H1 (cell line): ENCODE measurements around the gene ADGRG7.
"Not testable (repeated sequence)": the region's sequence is repeated elsewhere in the genome, so short reads cannot be mapped to it uniquely, and the experiment has no call there.

ENCODE experiments used
- CTBP2 ChIP-seq: IDR thresholded peaks from 2 replicates; pipeline ENCODE4 v1.7.0; 2011; ENCODE audit warnings: borderline replicate concordance, mild to moderate bottlenecking, moderate library complexity, mixed read lengths, low read length; ENCODE audit not compliant: insufficient read depth, insufficient read length
- CTCF ChIP-seq, 3 experiments: IDR thresholded peaks; 1 replicate in 2 of 3; 2 replicates in 1 of 3; pipeline versions ENCODE4 v1.5.1 to v1.6.1; 2011; ENCODE audit warnings: low read length in 3 of 3, mild to moderate bottlenecking in 3 of 3, inconsistent platforms in 2 of 3, low read depth in 1 of 3, moderate library complexity in 1 of 3; ENCODE audit not compliant: insufficient read depth in 1 of 3; ENCODE audit errors: control extremely low read depth in 1 of 3
- EZH2 ChIP-seq: fragments of 200-600 bp; sonication (generic); IDR thresholded peaks from 2 replicates; pipeline ENCODE4 v1.7.1; 2012; ENCODE audit warnings: low read depth, mild to moderate bottlenecking, moderate library complexity, low read length, inconsistent platforms; ENCODE audit not compliant: severe bottlenecking
- POLR2A ChIP-seq, 2 experiments: IDR thresholded peaks; 1 replicate in 1 of 2; 2 replicates in 1 of 2; pipeline ENCODE4 v1.6.1; 2011; ENCODE audit warnings: low read depth in 2 of 2, low read length in 2 of 2, mild to moderate bottlenecking in 2 of 2; ENCODE audit errors: control extremely low read depth in 1 of 2
- TAF1 ChIP-seq: IDR thresholded peaks from 2 replicates; pipeline ENCODE4 v1.6.1; 2011; ENCODE audit warnings: mild to moderate bottlenecking, low read depth, low read length
- ZNF274 ChIP-seq: IDR thresholded peaks from 2 replicates; pipeline ENCODE4 v1.7.0; 2012; ENCODE audit warnings: low read length, borderline replicate concordance; ENCODE audit errors: extremely low read depth

- not testable (repeated sequence) for TF ChIP-seq ZNF274; CTBP2; EZH2; CTCF (IDR thresholded peaks at IDR 0.05; ENCODE audit: control extremely low read depth in 1 of 3, insufficient read depth in 1 of 3, low read depth in 1 of 3, low read length in 3 of 3); TAF1; POLR2A (IDR thresholded peaks at IDR 0.05; ENCODE audit: control extremely low read depth in 1 of 2, low read depth in 2 of 2, low read length in 2 of 2)
Observed at GRCh38 chr3:100661294-100661693, 51.9 kb downstream of the ADGRG7 start.
